Tibial nerve (tissue), 4 donors: ENCODE data around the gene ZNF175. TPM values are rescaled to one million over a fixed set of nuclear protein-coding genes. Genes with fewer than 3 reads are reported as not detected.

Experiments
- DNase-seq, 2 donors: peaks; one replicate each; pipeline ENCODE4 v3.0.0-alpha.2; 2019; ENCODE audit warnings: low spot score in 2 of 2
- H3K27ac ChIP-seq, 4 donors: fragments of 200-600 bp; sonication (generic) in 3 of 4; one replicate each; pipeline ENCODE4 v1.5.1; 2017 to 2019; ENCODE audit warnings: mild to moderate bottlenecking in 1 of 4
- H3K27me3 ChIP-seq, 2 donors: fragments of 200-600 bp; sonication (generic) in 1 of 2; one replicate each; pipeline versions ENCODE4 v1.5.1 to v1.6.0; 2017 to 2019
- H3K36me3 ChIP-seq, 3 donors: fragments of 200-600 bp; sonication (generic); one replicate each; pipeline ENCODE4 v1.5.1; 2018 to 2019
- H3K4me1 ChIP-seq, 4 donors: fragments of 200-600 bp; sonication (generic) in 3 of 4; one replicate each; pipeline ENCODE4 v1.5.1; 2017 to 2019
- H3K4me3 ChIP-seq, 4 donors: fragments of 200-600 bp; sonication (generic) in 3 of 4; one replicate each; pipeline ENCODE4 v1.5.1; 2017 to 2019; ENCODE audit warnings: mild to moderate bottlenecking in 1 of 4, moderate library complexity in 1 of 4
- H3K9me3 ChIP-seq, 4 donors: fragments of 200-600 bp; sonication (generic) in 3 of 4; one replicate each; pipeline ENCODE4 v1.5.1; 2017 to 2019
- CTCF ChIP-seq, 5 experiments: fragments of 200-600 bp in 3 of 5; fragments of 450-650 bp in 2 of 5; sonication (generic) in 3 of 5; IDR thresholded peaks; one replicate each; pipeline ENCODE4 v1.5.1; 2016 to 2019; ENCODE audit warnings: antibody characterized with exemption in 5 of 5, mild to moderate bottlenecking in 3 of 5, moderate library complexity in 2 of 5
- EP300 ChIP-seq, 2 donors: sonication (generic); formaldehyde crosslinking; IDR thresholded peaks; one replicate each; pipeline ENCODE4 v1.6.1; 2017; ENCODE audit warnings: antibody characterized with exemption in 2 of 2, mild to moderate bottlenecking in 1 of 2
- POLR2A ChIP-seq, 2 donors: fragments of 450-650 bp; IDR thresholded peaks; one replicate each; pipeline ENCODE4 v1.6.1; 2017; ENCODE audit warnings: antibody characterized with exemption in 2 of 2, mild to moderate bottlenecking in 2 of 2, moderate library complexity in 2 of 2
- WGBS, 2 donors: methylation state at CpG; one replicate each; pipeline ENCODE4 v1.1.5; 2018; 5-methylcytosine and 5-hydroxymethylcytosine counted together
- total RNA-seq, 4 donors: library from RNA; depleted of rRNA; stranded (reverse); fragments of >200 nt; gene quantifications; one replicate each; pipeline ENCODE4 v1.1.0, GENCODE V29; 2016

The ZNF175 gene
- total RNA-seq, 4 donors from 2014 or later: 4.3 to 8.5 (median 7.3) TPM

DNA sequence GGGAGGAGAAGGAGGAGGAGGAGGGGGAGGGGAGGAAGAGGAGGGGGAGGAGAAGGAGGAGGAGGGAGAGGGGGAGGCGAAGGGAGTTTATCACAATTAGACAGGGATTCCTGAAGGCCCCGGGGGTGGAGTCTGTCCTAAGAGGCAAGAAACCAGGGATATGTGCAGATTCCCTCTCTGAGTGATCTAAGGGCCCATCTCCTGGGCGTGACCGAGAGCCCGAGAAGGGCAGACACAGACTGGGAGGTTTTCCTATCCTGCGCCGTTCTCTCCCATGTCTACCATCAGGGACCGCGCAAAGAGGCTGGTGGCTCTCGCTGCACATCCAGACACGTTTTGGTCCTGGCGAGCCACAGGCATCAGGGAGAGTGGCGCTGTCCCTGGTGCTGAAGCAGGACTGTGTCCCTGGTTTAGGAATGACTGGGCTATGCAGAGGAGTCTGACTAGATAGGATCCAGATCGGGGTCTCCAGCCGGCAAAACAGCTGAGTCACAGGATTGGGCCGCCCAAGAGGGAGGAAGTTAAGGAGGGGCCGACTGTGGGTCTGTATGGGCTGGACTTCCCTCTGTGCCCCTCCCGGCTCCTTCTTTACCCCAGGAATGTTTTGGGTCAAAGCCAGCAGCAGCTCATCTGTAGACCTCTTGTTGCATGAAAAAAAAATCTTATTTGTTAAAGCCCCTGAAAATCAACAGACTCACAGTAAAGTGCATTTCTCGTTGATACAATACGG, 17.9 kb upstream of the ZNF175 start:
- DNase-seq: peak; percentile 41 to 54
- H3K27me3 ChIP-seq: peaks cover 0 to 5% of the 10 kb centered on the region in 2 donors

GRCh38 chr19:51559240-51559639, 11.8 kb upstream of the ZNF175 start:
- 69 to 74% methylated on average over 1 of the region's 1 CpG for WGBS, 2 donors
- Histone ChIP-seq H3K9me3 (no peaks in the 10 kb centered on the region), H3K4me3 (no peak overlapping the region), H3K36me3 (no peaks in the 10 kb centered on the region), H3K27me3 (peaks cover 0 to 13% of the 10 kb centered on the region in 2 donors), H3K27ac (no peak overlapping the region), H3K4me1 (no peaks in the 10 kb centered on the region)
- TF ChIP-seq EP300 (IDR thresholded peaks at IDR 0.05) (no peak), POLR2A (IDR thresholded peaks at IDR 0.05) (no peak), CTCF (IDR thresholded peaks at IDR 0.05) (no peak)
- DNase-seq: no peak

More for the DNA sequence above, 17.9 kb upstream of the ZNF175 start:
- Histone ChIP-seq H3K4me1 (no peaks in the 10 kb centered on the region), H3K36me3 (no peaks in the 10 kb centered on the region), H3K9me3 (no peaks in the 10 kb centered on the region), H3K4me3 (no peak overlapping the region), H3K27ac (no peak overlapping the region)
- 8% methylated on average over 18 to 19 of the region's 20 CpGs for WGBS, 2 donors
- TF ChIP-seq POLR2A (IDR thresholded peaks at IDR 0.05) (no peak), CTCF (IDR thresholded peaks at IDR 0.05) (no peak), EP300 (IDR thresholded peaks at IDR 0.05) (no peak)

- H3K4me3 ChIP-seq: no peak overlapping the region
- DNase-seq: no peak
- H3K36me3 ChIP-seq: no peaks in the 10 kb centered on the region
- H3K27ac ChIP-seq: no peak overlapping the region
- TF ChIP-seq POLR2A (IDR thresholded peaks at IDR 0.05) (no peak), EP300 (IDR thresholded peaks at IDR 0.05) (no peak), CTCF (IDR thresholded peaks at IDR 0.05) (no peak)
- H3K27me3 ChIP-seq: peaks cover 0 to 17% of the 10 kb centered on the region in 2 donors
- 25 to 31% methylated on average over 4 of the region's 4 CpGs for WGBS, 2 donors
- H3K9me3 ChIP-seq: no peaks in the 10 kb centered on the region
- H3K4me1 ChIP-seq: no peaks in the 10 kb centered on the region
Measured at GRCh38 chr19:51560339-51560738, 10.7 kb upstream of the ZNF175 start.

- DNase-seq: no peak
- Histone ChIP-seq H3K9me3 (no peaks in the 10 kb centered on the region), H3K4me3 (no peak overlapping the region), H3K36me3 (no peaks in the 10 kb centered on the region), H3K4me1 (no peaks in the 10 kb centered on the region), H3K27me3 (peaks cover 0 to 24% of the 10 kb centered on the region in 2 donors), H3K27ac (no peak overlapping the region)
- 28 to 38% methylated on average over 6 of the region's 6 CpGs for WGBS, 2 donors
- no peak for TF ChIP-seq EP300 (IDR thresholded peaks at IDR 0.05)
Measured at GRCh38 chr19:51564791-51565190, 6.3 kb upstream of the ZNF175 start.

GRCh38 chr19:51565583-51565982, 5.5 kb upstream of the ZNF175 start:
- H3K4me1 ChIP-seq: no peaks in the 10 kb centered on the region
- H3K36me3 ChIP-seq: no peaks in the 10 kb centered on the region
- H3K9me3 ChIP-seq: no peaks in the 10 kb centered on the region
- H3K27me3 ChIP-seq: peaks cover 0 to 24% of the 10 kb centered on the region in 2 donors
- TF ChIP-seq EP300 (IDR thresholded peaks at IDR 0.05): no peak
- no peak overlapping the region for H3K27ac ChIP-seq
- no peak overlapping the region for H3K4me3 ChIP-seq
- 59 to 63% methylated on average over 4 of the region's 4 CpGs for whole genome bisulfite sequencing, 2 donors
- no peak for DNase-seq

DNA sequence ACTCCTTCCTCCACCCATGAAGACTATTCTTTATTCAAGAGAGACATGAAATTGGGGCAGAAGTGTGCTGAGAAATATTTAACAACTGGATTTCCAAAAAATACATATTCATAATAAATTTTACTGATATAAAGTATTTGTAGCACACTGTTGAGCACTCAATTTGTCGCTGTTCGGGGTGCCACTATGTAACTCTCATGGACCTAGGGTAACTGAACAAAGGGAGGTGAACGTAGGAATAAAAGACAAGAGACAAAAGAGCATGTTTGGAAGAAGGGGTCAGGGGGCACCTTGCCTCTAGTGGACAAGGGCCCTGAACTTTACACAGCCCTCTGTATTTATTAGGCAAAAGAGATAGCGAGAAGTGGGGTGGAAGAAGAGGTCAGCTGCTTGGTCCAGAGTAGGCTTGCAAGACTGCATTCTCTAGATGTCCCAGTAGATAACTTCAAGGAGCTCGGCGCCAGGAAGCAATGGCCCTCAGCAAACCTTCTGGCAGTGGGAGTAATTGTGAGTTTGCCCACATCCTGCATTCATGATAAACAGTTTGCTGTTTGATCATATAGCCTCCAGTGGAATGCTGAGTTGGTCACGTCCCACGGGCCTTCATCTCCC, 4.5 kb upstream of the ZNF175 start:
- no peaks in the 10 kb centered on the region for H3K9me3 ChIP-seq
- H3K27me3 ChIP-seq: peaks cover 0 to 24% of the 10 kb centered on the region in 2 donors
- no peak overlapping the region for H3K4me3 ChIP-seq
- H3K27ac ChIP-seq: no peak overlapping the region
- 73 to 74% methylated on average over 8 of the region's 8 CpGs for WGBS, 2 donors
- no peak for TF ChIP-seq CTCF (IDR thresholded peaks at IDR 0.05)
- no peak for TF ChIP-seq POLR2A (IDR thresholded peaks at IDR 0.05)
- no peak for TF ChIP-seq EP300 (IDR thresholded peaks at IDR 0.05)
- no peak for DNase-seq
- H3K4me1 ChIP-seq: peaks cover 0 to 1% (median under 1%) of the 10 kb centered on the region in 4 donors
- H3K36me3 ChIP-seq: no peaks in the 10 kb centered on the region
